Panc1 (cell line): ENCODE data around the gene ACBD3.

Experiments
- TCF7L2 ChIP-seq: IDR thresholded peaks from 2 replicates; pipeline ENCODE4 v1.6.1; 2011; ENCODE audit warnings: mild to moderate bottlenecking, low read depth, low read length, inconsistent platforms
- TF ChIP-seq, protein P1 (sequence below): fragments of 450-650 bp; IDR thresholded peaks from 2 replicates; pipeline ENCODE4 v1.5.1; 2017; ENCODE audit warnings: mild to moderate bottlenecking

DNA sequence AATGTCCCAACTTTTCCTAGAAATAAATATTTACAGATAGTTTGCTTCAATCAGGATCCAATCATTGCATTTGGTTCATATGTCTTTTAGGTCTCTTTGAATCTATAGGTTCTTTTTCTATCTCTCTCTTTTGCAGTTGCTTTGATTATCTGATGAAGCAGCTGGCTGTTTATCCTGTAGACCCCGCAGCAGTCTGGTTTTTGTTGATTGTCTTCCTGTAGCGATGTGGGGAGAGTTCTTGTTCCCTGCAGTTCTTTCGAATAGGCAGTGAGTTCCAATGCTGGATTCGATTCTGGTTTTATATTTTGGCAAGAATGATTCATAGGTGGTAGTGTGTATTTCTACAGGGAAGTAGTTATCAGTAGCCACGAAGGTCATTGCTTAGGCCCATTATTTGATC is 29.5 kb upstream of the ACBD3 start:
- TF ChIP-seq, protein P1, sequence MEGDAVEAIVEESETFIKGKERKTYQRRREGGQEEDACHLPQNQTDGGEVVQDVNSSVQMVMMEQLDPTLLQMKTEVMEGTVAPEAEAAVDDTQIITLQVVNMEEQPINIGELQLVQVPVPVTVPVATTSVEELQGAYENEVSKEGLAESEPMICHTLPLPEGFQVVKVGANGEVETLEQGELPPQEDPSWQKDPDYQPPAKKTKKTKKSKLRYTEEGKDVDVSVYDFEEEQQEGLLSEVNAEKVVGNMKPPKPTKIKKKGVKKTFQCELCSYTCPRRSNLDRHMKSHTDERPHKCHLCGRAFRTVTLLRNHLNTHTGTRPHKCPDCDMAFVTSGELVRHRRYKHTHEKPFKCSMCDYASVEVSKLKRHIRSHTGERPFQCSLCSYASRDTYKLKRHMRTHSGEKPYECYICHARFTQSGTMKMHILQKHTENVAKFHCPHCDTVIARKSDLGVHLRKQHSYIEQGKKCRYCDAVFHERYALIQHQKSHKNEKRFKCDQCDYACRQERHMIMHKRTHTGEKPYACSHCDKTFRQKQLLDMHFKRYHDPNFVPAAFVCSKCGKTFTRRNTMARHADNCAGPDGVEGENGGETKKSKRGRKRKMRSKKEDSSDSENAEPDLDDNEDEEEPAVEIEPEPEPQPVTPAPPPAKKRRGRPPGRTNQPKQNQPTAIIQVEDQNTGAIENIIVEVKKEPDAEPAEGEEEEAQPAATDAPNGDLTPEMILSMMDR = no peak
- TF ChIP-seq TCF7L2 = no peak
